NB4 (cell line): ENCODE data around the gene LGALS12.
"Not testable (repeated sequence)": the region's sequence is repeated elsewhere in the genome, so short reads cannot be mapped to it uniquely, and the experiment has no call there.

Experiments
- DNase-seq: peaks from one replicate; pipeline ENCODE4 v3.0.0; 2010; ENCODE audit warnings: low read depth
- H3K4me3 ChIP-seq: one replicate; pipeline ENCODE4 v1.5.1; 2011; ENCODE audit warnings: mild to moderate bottlenecking, low read depth, low read length, moderate library complexity
- CTCF ChIP-seq: IDR thresholded peaks from one replicate; pipeline ENCODE4 v1.5.1; 2012; ENCODE audit warnings: low read depth, low read length
- MAX ChIP-seq: IDR thresholded peaks from 2 replicates; pipeline ENCODE4 v1.6.1; 2011; ENCODE audit warnings: low read depth, low read length
- MYC ChIP-seq: IDR thresholded peaks from 2 replicates; pipeline ENCODE4 v1.6.1; 2011; ENCODE audit warnings: low read depth, low read length
- POLR2A ChIP-seq: IDR thresholded peaks from 2 replicates; pipeline ENCODE4 v1.6.1; 2011; ENCODE audit warnings: mild to moderate bottlenecking; ENCODE audit not compliant: insufficient read length; ENCODE audit errors: extremely low read depth

LGALS12 gene

GRCh38 chr11:63521896-63522295, 16.0 kb downstream of the LGALS12 start:
- H3K4me3 ChIP-seq = no peak overlapping the region
- DNase-seq = no peak
- TF ChIP-seq POLR2A (no peak), MAX (no peak), MYC (no peak), CTCF (no peak)

- no peak for DNase-seq
- TF ChIP-seq CTCF (no peak), MYC (no peak), POLR2A (no peak), MAX (no peak)
- H3K4me3 ChIP-seq = no peak overlapping the region
Observed at GRCh38 chr11:63523151-63523550, 17.3 kb downstream of the LGALS12 start.

GRCh38 chr11:63527667-63528066, 21.8 kb downstream of the LGALS12 start:
- H3K4me3 ChIP-seq = no peak overlapping the region
- no peak for TF ChIP-seq MAX
- no peak for TF ChIP-seq MYC
- no peak for TF ChIP-seq POLR2A
- TF ChIP-seq CTCF = no peak
- no peak for DNase-seq

- H3K4me3 ChIP-seq, DNase-seq: not testable (repeated sequence)
Observed at GRCh38 chr11:63528156-63528555, 22.3 kb downstream of the LGALS12 start.

GRCh38 chr11:63528729-63529278, 22.9 kb downstream of the LGALS12 start:
- not testable (repeated sequence) for DNase-seq

GRCh38 chr11:63529373-63529772, 23.5 kb downstream of the LGALS12 start:
- DNase-seq, H3K4me3 ChIP-seq: not testable (repeated sequence)

More at GRCh38 chr11:63528729-63529278, 22.9 kb downstream of the LGALS12 start:
- not testable (repeated sequence) for H3K4me3 ChIP-seq

GRCh38 chr11:63530021-63530420, 24.1 kb downstream of the LGALS12 start:
- no peak for TF ChIP-seq MYC
- DNase-seq = no peak
- no peak overlapping the region for H3K4me3 ChIP-seq

GRCh38 chr11:63531074-63531792, 25.3 kb downstream of the LGALS12 start:
- peak; percentile 89 for DNase-seq
- not testable (repeated sequence) for H3K4me3 ChIP-seq

- DNase-seq = no peak
- no peak for TF ChIP-seq CTCF
- no peak for TF ChIP-seq MYC
- no peak for TF ChIP-seq POLR2A
- no peak for TF ChIP-seq MAX
- H3K4me3 ChIP-seq = no peak overlapping the region
Observed at GRCh38 chr11:63532117-63532516, 26.2 kb downstream of the LGALS12 start.
